GM13976 (cell line): ENCODE results near the gene MYO10.

ENCODE experiments used
- DNase-seq: peaks from one replicate; pipeline ENCODE4 v3.0.0; 2012; ENCODE audit warnings: low spot score
- CTCF ChIP-seq: IDR thresholded peaks from 2 replicates; pipeline ENCODE4 v1.5.1; 2012; ENCODE audit warnings: borderline replicate concordance, mild to moderate bottlenecking; ENCODE audit not compliant: insufficient read depth; ENCODE audit errors: extremely low read depth, missing control alignments, control extremely low read depth
- in situ Hi-C: fragments of 300-500 bp; cut with MboI; formaldehyde crosslinking; loops from one replicate; pipeline ENCODE4 v1.12.0; 2022; ENCODE audit warnings: low sequenced_read_pairs, mixed read lengths, inconsistent platforms; ENCODE audit not compliant: unreplicated experiment

Gene MYO10

GRCh38 chr5:16913187-16914107 is 22.6 kb downstream of the MYO10 start:
- in situ Hi-C loops = no loop called here
- DNase-seq = no peak
- TF ChIP-seq CTCF = no peak

GRCh38 chr5:16912080-16912479 is 24.0 kb downstream of the MYO10 start:
- in situ Hi-C loops = no loop called here
- TF ChIP-seq CTCF = no peak

GRCh38 chr5:16909464-16909863 is 26.6 kb downstream of the MYO10 start:
- no peak for TF ChIP-seq CTCF
- in situ Hi-C loops = no loop called here

More at GRCh38 chr5:16912080-16912479, 24.0 kb downstream of the MYO10 start:
- DNase-seq = no peak

GRCh38 chr5:16907270-16907669 is 28.8 kb downstream of the MYO10 start:
- TF ChIP-seq CTCF = no peak
- in situ Hi-C loops = no loop called here
- no peak for DNase-seq

More at GRCh38 chr5:16909464-16909863, 26.6 kb downstream of the MYO10 start:
- no peak for DNase-seq

- in situ Hi-C loops = no loop called here
- no peak for TF ChIP-seq CTCF
- DNase-seq = no peak
Measured at GRCh38 chr5:16906255-16906654, 29.8 kb downstream of the MYO10 start.

GRCh38 chr5:16903480-16904300 is 32.4 kb downstream of the MYO10 start:
- no peak for TF ChIP-seq CTCF
- in situ Hi-C loops = no loop called here
- no peak for DNase-seq
